Fibroblast of peridontal ligament (primary cell): ENCODE results near the gene SOCS1.

ENCODE experiments used
- DNase-seq: peaks from one replicate; pipeline ENCODE4 v3.0.0-alpha.2; 2010; ENCODE audit errors: extremely low read depth

Gene SOCS1

DNA sequence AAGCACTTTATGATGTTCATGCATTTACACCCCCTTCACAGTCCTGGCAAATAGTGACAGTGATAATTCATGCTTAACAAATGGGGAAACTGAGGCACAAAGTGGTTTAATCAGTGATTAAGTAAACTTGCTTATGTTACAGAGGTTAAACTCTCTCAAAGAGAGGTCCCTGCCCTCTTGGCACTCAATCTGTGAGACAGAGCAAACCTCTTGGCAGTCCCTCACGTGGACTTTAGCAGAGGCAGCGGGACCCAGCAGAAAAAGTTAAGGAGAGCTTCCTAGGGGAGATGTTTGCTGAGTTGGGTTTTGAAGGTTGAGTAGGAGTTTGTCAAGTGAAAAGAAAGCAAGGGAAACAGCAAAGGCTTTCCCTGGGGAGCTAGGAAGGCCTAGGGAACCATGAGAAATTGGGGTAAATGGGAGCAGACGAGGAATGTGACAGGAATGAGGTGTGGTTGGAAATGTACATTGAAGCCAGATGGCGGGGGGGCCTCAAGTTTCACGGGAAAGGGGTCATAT is 10.7 kb downstream of the SOCS1 start:
- DNase-seq = no peak

DNA sequence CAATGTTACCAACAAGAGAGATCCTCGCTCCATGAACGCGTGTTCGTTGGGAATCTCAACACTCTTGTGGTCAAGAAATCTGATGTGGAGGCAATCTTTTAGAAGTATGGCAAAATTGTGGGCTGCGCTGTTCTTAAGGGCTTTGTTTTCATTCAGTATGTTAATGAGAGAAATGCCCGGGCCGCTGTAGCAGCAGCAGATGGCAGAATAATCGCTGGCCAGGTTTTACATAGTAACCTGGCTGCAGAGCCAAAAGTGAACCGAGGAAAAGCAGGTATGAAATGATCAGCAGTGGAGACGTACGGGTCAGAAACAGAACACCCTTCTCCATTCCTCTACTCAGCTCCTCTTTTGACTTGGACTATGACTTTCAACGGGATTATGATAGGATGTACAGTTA is 13.3 kb downstream of the SOCS1 start:
- no peak for DNase-seq

DNA sequence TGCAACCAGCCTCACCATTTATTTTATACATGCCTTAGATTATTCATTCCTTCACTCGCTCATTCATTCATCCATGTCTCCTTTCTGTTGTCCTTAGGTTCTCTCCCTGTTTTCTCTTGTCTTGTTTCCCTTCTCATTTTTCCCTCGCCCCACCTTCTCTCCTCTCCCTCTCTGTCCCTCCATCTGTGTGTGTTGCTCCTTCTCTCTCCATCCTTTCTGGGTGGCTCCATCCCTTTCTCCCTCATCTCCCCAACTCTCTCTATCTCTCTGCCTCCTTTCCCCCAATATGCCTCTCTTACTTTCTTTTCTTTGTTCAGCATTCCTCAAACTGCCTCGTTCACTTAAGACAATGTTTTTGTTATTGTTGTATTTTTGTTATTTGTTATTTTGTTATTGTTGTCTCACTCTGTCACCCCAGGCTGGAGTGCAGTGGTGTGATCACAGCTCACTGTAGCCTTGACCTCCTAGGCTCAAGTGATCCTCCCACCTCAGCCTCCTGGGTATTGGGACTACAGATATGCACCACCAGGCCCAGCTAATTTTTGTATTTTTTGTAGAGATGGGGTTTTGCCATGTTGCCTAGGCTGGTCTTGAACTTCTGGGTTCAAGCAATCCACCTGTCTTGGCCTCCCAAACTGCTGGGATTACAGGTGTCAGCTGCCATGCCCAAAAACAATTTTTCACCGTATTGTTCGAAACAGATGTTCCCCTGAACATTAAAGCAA is 14.4 kb downstream of the SOCS1 start:
- DNase-seq = no peak

DNA sequence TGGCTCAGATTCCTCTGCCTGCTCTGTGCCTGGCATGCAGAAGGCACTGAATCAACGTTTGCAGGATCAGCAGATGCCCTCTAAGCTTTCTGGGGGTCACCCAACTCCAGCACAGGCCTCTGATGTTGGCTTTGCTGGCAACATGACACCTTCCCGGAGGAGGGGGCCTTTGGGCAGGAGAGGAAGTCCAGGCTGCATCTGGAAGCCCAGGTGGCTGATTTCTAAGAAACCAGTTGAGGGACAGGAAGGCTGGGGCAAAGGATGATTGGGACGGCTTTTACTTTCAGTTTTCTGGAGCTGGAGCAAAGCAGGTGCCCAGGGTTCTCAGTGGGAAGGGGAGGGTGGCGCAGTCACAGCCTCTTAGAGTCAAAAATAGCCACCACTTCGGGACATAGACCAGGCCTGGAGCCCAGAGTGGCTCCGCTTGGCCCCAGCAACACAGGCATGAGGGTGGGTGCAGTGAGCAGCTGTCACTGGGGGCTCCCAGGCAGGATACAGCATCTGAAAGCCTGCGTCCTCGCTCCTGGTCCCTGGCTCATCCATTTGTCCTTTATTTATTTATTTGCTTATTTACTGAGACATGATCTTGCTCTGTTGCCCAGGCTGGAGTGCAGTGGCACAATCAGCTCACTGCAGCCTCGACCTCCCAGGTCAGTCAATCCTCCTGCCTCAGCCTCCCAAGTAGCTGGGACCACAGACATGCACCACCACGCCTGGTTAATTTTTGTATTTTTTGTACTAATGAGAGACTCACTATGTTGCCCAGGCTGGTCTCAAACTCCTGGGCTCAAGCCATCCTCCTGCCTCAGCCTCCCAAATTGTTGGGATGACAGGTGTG is 15.1 kb downstream of the SOCS1 start:
- DNase-seq = no peak

DNA sequence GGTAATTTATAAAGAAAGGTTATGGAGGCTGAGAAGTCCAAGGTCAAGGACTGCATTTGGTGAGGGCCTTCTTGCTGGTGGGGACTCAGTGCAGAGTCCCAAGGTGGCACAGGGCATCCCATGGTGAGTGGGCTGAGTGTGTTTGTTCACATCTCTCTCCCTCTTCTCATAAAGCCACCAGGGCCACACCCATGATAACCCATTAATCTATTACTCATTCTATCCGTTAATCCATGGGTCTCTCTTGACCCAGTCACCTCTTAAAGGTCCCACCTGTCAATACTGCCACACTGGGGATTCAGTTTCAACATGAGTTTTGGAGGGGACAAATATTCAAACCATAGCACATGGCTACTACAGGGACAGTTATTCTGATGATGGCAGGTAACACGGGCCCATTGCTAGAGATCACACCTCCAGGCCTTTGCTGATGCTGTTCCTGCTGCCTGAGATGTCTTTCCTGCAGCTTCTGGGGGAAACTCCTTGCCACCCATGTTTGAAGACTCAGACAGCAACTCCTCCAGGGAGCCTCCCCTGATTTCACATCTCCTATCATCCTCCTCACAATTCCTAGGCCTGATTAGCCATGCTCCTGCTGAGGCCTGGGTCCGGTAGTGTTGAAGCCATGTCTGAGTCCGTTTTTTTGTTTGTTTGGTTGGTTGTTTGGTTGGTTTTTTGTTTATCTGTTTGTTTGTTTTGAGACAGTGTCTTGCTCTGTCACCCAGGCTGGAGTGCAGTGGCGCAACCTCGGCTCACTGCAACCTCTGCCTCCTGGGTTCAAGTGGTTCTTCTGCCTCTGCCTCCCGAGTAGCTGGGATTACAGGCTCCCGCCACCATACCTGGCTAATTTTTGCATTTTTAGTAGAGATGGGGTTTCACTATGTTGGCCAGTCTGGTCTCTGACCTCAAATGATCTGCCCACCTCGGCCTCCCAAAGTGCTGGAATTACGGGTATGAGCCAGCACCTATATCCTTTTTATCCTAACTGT is 16.1 kb downstream of the SOCS1 start:
- DNase-seq = no peak

DNA sequence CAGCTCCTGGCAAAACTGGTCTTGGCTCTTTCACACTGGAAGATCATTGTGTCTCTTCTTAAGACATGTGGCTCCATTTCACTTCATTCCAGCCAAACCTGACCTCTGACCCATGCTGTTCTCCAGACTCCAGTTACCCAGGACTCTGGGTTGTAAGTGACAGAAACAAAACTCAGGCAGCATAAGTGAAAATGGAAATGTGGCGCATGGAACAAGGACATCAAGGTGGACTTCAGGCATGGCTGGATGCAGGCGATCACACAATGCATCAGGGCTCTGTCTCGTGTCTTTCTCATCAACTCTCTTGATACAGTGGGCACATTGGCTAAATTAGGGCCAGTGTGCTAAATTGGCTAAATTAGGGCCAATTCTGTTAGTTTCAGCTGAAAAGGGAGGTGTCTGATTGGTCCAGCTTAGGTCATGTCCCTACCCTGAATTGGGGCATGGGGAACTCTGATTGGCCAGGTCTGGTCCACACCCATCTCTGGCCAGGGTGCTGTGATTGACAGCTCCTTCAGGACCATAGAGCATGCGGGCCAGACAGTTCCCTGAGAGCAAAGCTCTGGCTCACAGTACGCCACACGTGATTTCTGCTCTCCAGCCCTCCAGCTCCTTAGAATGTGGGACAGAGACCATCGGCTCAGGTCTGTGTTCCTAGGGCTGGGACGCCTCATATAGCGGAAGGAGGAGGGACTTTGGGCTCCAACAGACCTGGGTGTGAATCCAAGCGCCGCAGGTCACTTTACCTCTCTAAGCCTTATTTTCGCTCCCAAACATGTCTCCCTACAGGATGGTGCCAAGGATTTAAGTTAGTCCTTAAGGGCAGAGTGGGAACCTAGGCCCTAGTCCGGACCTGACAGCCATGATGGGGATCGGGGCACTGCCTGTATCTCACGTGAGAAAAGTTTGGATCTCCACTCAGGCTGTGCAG is 17.5 kb downstream of the SOCS1 start:
- DNase-seq = no peak

DNA sequence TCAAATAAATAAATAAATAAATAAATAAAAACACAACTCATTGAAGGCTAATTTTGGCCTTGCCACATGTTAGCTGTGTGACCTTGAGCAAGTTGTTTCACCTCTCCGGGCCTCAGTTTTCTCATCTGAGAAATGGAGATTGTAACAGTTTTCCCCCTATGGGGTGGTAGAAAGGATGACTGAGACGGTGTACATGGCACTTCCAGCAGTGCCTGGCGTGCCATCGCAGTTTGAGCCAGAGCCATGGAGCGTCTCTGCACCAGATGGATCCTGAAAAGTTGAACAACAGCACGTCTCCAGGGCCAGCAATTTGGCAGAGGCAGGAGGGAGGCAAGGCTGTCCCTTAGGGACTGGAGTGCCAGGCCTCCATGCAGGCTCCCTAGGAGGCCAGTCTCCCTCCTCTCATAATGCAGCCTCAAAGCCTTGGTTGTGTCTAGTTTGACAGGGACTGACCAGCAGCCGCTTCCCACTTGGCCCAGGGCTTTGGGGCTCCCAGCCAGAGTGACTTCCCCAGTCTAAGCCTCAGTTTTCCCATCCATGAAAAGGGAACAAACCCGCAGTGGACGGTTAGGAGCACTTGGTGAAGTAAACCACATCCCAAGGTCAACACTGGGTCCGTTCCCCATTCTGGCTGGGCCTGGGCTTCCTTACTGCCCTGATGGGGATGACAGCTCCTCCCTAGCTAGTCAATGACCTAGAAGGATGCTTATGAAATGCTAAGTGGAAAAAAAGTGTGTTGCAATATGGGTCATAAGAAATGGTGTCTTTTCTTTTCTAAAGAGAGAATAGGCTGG is 19.3 kb downstream of the SOCS1 start:
- DNase-seq = no peak

DNA sequence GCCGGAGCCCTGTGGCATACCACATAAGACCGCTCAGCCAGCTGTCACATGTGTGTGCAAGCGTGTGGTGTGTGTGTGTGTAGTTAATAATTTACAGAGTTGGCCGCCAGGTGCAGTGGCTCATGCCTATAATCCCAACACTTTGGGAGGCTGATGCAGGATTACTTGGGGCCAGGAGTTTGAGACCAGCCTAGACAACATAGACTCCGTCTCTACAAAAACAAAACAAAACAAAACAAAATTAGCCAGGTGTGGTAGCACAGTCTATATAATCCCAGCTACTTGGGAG is 20.4 kb downstream of the SOCS1 start:
- DNase-seq = no peak

DNA sequence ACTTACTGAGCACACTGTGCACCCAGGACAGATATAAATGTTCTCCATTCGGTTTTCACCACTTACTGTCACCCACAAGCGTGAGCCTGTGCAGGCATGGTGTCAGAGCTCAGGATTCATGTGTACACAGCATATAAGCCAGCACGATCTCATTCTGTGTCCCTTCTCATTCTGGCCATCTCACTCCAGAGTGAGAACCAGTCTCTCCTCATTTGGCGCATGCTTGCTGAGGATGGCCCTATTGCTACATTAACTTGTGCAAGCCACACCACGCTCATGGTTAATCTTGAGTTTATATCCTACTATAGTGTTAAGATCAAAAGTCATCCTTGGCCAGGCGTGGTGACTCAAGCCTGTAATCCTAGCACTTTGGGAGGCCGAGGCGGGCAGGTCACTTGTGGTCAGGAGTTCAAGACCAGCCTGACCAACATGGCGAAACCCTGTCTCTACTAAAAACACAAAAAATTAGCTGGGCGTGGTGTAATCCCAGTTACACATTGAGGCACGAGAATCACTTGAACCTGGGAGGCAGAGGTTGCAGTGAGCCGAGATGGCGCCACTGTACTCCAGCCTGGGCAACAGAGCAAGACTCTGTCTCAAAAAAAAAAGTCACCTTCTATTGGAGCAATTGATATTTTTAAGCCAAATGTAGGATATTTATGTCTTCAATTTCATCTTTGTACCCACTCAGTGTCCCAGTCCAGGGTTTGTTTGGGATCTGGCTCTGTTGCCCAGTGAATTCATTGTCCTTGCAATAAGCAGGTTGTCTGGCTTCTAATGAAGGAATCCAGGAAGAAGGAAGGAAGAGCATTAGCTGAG is 20.9 kb downstream of the SOCS1 start:
- no peak for DNase-seq

DNA sequence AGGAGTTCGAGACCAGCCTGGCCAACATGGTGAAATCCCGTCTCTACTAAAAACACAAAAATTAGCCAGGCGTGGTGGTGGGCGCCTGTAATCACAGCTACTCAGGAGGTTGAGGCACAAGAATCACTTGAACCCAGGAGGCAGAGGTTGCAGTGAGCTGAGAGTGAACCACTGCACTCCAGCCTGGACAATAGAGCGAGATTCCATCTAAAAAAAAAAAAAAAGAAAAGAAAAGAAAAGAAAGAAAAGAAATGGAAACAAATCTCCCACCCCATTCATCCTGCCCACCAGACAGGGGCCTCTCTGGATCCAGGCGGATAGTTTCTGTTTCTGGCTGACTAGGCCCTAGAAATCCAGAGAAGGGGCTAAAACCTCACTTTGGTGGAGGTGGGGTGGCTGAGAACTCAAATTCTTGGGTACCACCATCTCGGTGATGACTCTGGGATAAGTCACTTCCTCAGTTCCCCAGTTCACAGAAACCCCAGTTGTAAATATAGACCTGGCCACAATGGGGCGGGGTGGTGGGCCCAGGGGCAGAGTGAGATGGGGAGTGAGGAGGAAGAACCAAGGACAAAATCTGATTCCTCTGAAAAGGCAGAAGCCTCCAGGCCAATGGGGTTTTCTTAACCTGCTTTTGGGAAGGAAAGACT is 22.2 kb downstream of the SOCS1 start:
- DNase-seq = no peak

DNA sequence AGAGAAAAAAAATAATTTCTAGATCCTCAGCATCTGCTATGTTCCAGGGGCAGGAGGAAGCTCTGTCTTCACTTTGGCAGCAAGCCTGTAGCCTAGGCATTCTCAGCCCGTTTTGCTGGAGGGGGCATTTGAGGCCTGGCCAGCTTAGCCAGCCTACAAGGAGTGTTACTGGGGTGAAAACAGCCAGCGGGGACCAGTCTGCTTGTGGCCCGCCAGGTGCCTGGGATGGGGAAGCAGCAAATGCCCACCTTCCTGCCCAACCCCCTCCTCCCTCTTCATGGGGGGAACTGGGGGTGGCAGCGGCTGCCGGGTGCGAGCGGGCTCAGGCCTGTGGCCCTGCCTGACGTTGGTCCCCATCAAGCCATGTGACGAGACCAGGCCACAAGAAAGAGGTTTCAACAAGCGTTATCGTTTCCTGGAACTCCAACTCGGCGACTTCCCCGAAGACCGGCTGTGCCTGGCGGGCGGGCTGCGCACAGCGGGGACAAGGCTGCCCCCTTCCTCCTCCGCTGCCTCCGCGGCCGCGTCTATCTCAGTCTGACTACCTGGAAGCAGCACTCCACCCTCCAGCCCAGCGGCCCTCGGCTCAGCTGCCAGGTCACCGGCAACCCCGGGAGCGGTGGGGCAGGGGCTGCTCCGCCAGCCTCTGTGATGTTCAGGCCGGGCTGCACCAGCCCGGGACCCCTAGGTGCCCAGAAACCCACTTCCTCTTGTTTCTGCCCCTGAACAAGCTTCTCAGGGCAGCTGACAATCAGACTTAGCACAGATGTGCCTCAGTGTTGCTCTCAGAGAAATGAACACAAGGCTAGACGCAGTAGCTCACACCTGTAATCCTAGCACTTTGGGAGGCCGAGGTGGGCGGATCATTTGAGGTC is 22.9 kb downstream of the SOCS1 start:
- DNase-seq = no peak

DNA sequence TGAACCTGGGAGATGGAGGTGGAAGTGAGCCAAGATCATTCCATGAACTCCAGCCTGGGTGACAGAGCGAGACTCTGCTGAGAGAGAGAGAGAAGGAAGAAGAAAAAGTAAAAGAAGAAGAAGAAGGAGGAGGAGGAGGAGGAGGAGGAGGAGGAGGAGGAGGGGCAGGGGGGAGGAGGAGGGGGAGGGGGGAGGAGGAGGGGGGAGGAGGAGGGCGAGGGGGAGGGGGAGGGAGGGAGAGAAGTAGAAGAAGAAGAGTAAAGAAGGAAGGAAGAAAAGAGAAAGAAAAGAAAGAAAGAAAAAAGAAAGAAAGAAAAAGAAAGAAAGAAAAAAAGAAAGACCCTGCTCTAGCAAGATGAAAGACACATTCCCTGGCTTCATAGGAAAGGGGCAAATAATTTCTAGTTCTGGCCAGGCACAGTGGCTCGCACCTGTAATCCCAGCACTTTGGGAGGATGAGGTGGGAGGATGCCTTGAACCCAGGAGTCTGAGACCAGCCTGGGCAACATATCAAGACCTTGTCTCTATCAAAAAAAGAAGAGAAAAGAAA is 23.6 kb downstream of the SOCS1 start:
- no peak for DNase-seq

DNA sequence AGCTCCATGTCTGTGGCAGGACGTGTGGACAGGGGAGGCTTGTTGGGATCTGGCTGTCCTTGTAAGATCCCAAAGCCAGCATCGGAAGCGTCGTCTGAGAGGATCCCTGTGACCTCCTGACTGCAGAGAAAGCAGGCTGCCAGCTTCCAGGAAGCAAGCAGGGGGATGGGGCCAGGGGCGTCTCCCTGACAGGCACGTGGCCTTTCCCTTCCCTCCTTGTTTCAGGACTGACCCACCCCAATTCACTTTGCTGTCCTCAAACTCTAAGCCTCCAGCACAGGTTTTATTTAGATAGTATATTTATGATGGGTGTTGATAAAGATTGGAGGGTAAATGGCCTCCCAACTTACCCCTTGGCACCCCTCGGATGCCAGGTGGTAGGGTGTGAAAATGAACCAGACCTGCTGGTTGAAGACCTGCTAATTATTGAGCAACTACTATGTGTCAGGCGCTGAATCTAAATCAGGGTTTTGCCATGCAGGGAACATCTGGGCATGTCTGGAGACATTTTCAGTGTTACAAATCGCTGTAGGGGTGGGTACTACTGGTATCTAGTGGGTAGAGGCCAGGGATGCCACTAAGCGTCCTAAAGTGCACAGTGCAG is 24.5 kb downstream of the SOCS1 start:
- DNase-seq = no peak

DNA sequence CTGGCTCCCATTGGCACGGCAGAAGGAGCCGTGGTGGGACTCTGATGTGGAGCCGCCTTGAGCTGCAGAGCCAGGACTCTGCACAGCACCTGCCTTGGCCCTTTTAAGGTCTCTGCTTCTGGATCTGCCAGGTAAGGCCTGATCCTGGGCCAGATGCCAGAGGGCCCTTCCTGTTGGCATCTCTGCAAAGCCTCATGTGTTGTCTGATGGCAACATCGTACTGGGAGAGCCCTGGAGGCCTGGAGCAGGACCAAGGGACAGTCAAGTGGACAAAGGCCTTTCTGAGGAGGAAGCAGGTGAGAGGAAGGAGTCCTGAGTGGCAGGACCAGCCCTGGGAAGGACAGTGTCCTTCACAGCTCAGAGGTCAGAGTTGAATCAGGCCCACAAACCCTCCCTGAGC is 26.1 kb downstream of the SOCS1 start:
- no peak for DNase-seq

DNA sequence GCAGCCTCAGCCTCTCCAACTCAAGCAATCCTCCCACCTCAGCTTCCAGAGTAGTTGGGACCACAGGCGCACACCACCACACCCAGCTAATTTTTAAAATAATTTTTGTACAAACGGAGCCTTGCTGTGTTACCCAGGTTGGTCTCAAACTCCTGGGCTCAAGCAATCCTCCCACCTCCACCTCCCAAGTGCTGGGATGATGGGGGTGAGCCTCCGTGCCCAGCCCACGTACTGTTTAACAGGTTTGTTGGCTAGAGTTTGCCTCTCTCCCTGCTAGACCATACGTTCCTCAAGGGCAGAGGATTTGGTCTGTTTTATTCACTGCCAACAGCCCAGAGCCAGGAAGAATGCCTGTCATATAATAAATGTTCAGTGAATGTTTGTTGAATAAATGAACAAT is 26.6 kb downstream of the SOCS1 start:
- no peak for DNase-seq

DNA sequence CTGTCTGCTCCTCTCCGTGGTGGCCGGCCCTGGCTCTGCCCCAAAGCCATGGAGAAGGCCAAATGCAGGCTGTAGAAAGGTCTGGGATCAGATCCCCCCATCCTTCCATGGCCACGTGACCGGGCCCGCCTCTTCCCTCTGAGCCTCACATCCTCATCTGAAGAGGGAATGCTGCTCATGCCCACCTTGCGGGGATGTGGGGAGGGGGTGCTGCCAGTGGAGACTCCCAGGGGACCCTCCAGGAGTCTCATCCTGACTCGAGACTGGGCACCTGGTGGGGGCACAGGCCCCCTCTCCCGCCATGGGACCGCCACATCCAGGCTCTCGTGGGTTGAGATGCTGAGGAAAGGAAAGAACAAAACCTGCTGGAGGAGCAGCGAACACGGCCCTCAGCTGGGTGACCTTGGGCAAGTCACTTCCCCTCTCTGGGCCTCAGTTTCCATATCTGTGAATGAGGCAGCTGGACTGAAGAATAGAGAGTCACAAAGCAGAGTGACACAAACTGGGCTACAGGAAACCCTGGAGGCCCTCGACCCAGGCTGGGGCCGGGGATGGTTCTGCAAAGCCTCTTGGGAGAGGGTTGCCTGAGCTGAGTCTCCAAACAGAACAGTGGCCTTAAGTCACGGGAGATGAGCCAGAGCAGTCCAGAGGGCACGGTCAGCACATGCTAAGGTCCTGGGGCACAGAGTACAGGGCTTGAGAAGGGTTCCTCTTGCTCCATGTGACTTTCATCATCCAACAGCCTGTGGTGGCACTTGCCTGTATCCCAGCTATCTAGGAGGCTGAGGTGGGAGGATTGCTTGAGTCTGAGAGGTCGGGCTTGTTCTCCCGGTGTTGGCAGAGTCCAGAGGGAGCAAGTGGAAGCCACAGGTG is 30.1 kb downstream of the SOCS1 start:
- no peak for DNase-seq
